HG02798 (cell line): ENCODE results near the gene SLC2A9.
A peak's percentile ranks its signal among the peaks of the same experiment; 100 is the strongest.
"Not testable (repeated sequence)": the region's sequence is repeated elsewhere in the genome, so short reads cannot be mapped to it uniquely, and the experiment has no call there.

Experiments
- ATAC-seq: cut with Tn5 transposase; IDR thresholded peaks from one replicate; pipeline ENCODE4 v1.9.1; 2021; ENCODE audit warnings: mild to moderate bottlenecking; ENCODE audit not compliant: unreplicated experiment, poor library complexity

The SLC2A9 gene

GRCh38 chr4:9861561-9861960, 159.7 kb downstream of the SLC2A9 start:
- ATAC-seq: no peak

GRCh38 chr4:9859810-9860209, 161.5 kb downstream of the SLC2A9 start:
- no peak for ATAC-seq

GRCh38 chr4:9849538-9849920, 171.8 kb downstream of the SLC2A9 start:
- ATAC-seq: peak; percentile 47

GRCh38 chr4:9847968-9848748, 173.1 kb downstream of the SLC2A9 start:
- no peak for ATAC-seq

GRCh38 chr4:9845791-9846493, 175.4 kb downstream of the SLC2A9 start:
- ATAC-seq: no peak

GRCh38 chr4:9841072-9841471, 180.2 kb downstream of the SLC2A9 start:
- ATAC-seq: no peak

- no peak for ATAC-seq
These were observed 185.9 kb downstream of the SLC2A9 start for GRCh38 chr4:9835430-9835829.

- no peak for ATAC-seq
These were observed 187.9 kb downstream of the SLC2A9 start for GRCh38 chr4:9833421-9833820.

GRCh38 chr4:9832640-9833039, 188.7 kb downstream of the SLC2A9 start:
- no peak for ATAC-seq

- no peak for ATAC-seq
These were observed 194.7 kb downstream of the SLC2A9 start for GRCh38 chr4:9826551-9826950.

- ATAC-seq: no peak
These were observed 196.2 kb downstream of the SLC2A9 start for GRCh38 chr4:9825049-9825448.

GRCh38 chr4:9820343-9820742, 201.0 kb downstream of the SLC2A9 start:
- ATAC-seq: no peak

- ATAC-seq: no peak
These were observed 205.0 kb downstream of the SLC2A9 start for GRCh38 chr4:9816285-9816684.

- ATAC-seq: peak; percentile 90
These were observed 208.6 kb downstream of the SLC2A9 start for GRCh38 chr4:9812501-9813340.

- no peak for ATAC-seq
These were observed 209.5 kb downstream of the SLC2A9 start for GRCh38 chr4:9811806-9812205.

- no peak for ATAC-seq
These were observed 213.2 kb downstream of the SLC2A9 start for GRCh38 chr4:9808077-9808476.

GRCh38 chr4:9804918-9805317, 216.4 kb downstream of the SLC2A9 start:
- ATAC-seq: no peak

- ATAC-seq: no peak
These were observed 220.4 kb downstream of the SLC2A9 start for GRCh38 chr4:9800848-9801247.

GRCh38 chr4:9796641-9797040, 224.7 kb downstream of the SLC2A9 start:
- not testable (repeated sequence) for ATAC-seq

- ATAC-seq: no peak
These were observed 228.9 kb downstream of the SLC2A9 start for GRCh38 chr4:9792381-9792780.

- not testable (repeated sequence) for ATAC-seq
These were observed 235.4 kb downstream of the SLC2A9 start for GRCh38 chr4:9785891-9786290.
